ENCODE results near the gene PSG7.
"Not testable (repeated sequence)": the region's sequence is repeated elsewhere in the genome, so short reads cannot be mapped to it uniquely, and the experiment has no call there.

The PSG7 gene

GRCh38 chr19:42912941-42913340, 24.1 kb downstream of the PSG7 start:
- not testable (repeated sequence) for DNase-seq

GRCh38 chr19:42911731-42912130, 25.3 kb downstream of the PSG7 start:
- DNase-seq: not testable (repeated sequence)

GRCh38 chr19:42906162-42906561, 30.8 kb downstream of the PSG7 start:
- not testable (repeated sequence) for DNase-seq

GRCh38 chr19:42900561-42900960, 36.4 kb downstream of the PSG7 start:
- DNase-seq: not testable (repeated sequence)

GRCh38 chr19:42899674-42900073, 37.3 kb downstream of the PSG7 start:
- not testable (repeated sequence) for DNase-seq

- not testable (repeated sequence) for DNase-seq
These were observed 37.9 kb downstream of the PSG7 start for GRCh38 chr19:42899110-42899509.

GRCh38 chr19:42898656-42899055, 38.4 kb downstream of the PSG7 start:
- not testable (repeated sequence) for DNase-seq

GRCh38 chr19:42897729-42898128, 39.3 kb downstream of the PSG7 start:
- not testable (repeated sequence) for DNase-seq

GRCh38 chr19:42890446-42890845, 46.6 kb downstream of the PSG7 start:
- DNase-seq: not testable (repeated sequence)

- DNase-seq: not testable (repeated sequence)
These were observed 49.0 kb downstream of the PSG7 start for GRCh38 chr19:42887876-42888445.

GRCh38 chr19:42882730-42883129, 54.3 kb downstream of the PSG7 start:
- DNase-seq: not testable (repeated sequence)

GRCh38 chr19:42882010-42882409, 55.0 kb downstream of the PSG7 start:
- not testable (repeated sequence) for DNase-seq

- not testable (repeated sequence) for DNase-seq
These were observed 55.7 kb downstream of the PSG7 start for GRCh38 chr19:42881279-42881678.

GRCh38 chr19:42880621-42881020, 56.4 kb downstream of the PSG7 start:
- not testable (repeated sequence) for DNase-seq

GRCh38 chr19:42879613-42880012, 57.4 kb downstream of the PSG7 start, which contains the start of gene PSG1:
PSG1 (minus strand) TSS chr19:42879713; CDS start chr19:42879581, 132 bp downstream.
- DNase-seq: no peak

GRCh38 chr19:42876596-42876995, 60.4 kb downstream of the PSG7 start:
- not testable (repeated sequence) for DNase-seq

- DNase-seq: not testable (repeated sequence)
These were observed 61.1 kb downstream of the PSG7 start for GRCh38 chr19:42875881-42876280.

- DNase-seq: not testable (repeated sequence)
These were observed 61.9 kb downstream of the PSG7 start for GRCh38 chr19:42874901-42875813.

- DNase-seq: not testable (repeated sequence)
These were observed 62.9 kb downstream of the PSG7 start for GRCh38 chr19:42874136-42874535.
